NCI-H345 (cell line): Measurements from ENCODE around the gene RNF214.
"Not testable (repeated sequence)": the region's sequence is repeated elsewhere in the genome, so short reads cannot be mapped to it uniquely, and the experiment has no call there.

ENCODE experiments used
- DNase-seq: peaks from one replicate; lab custom pipeline; 2025; lab: John Stamatoyannopoulos, UW

Gene RNF214

GRCh38 chr11:117197516-117198456, 34.7 kb upstream of the RNF214 start:
- no peak for DNase-seq

DNA sequence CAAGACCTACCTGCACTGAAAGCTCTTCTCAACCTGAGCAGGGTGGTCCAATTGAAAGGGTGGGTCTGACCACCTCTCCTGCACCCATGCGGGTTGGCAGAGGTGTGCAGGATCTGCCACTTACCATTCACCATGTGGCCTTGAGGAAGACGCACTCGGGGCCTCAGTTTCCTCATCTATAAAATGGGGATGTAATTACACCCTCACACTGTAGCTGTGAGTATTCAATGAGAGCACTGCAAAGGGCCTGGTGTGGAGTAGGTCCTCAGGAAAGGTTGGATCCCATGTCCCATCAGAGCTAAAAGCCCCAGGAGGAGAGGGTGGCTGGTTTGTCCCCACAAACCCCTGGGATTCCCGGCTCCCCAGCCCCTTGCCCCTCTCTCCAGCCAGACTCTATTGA, 33.9 kb upstream of the RNF214 start:
- no peak for DNase-seq

DNA sequence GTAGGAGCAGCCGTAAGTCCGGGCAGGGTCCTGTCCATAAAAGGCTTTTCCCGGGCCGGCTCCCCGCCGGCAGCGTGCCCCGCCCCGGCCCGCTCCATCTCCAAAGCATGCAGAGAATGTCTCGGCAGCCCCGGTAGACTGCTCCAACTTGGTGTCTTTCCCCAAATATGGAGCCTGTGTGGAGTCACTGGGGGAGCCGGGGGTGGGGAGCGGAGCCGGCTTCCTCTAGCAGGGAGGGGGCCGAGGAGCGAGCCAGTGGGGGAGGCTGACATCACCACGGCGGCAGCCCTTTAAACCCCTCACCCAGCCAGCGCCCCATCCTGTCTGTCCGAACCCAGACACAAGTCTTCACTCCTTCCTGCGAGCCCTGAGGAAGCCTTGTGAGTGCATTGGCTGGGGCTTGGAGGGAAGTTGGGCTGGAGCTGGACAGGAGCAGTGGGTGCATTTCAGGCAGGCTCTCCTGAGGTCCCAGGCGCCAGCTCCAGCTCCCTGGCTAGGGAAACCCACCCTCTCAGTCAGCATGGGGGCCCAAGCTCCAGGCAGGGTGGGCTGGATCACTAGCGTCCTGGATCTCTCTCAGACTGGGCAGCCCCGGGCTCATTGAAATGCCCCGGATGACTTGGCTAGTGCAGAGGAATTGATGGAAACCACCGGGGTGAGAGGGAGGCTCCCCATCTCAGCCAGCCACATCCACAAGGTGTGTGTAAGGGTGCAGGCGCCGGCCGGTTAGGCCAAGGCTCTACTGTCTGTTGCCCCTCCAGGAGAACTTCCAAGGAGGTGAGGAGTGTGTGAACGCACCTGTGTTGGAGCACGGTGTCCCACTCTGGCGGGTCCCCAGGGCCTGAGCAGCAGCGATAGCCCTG, 33.2 kb upstream of the RNF214 start, which contains the start of gene TAGLN:
TSS of gene TAGLN (plus strand) at position 318 of the 863 bp plus-strand sequence. CDS start 3,644 bp downstream, outside the sequence.
- DNase-seq = no peak

DNA sequence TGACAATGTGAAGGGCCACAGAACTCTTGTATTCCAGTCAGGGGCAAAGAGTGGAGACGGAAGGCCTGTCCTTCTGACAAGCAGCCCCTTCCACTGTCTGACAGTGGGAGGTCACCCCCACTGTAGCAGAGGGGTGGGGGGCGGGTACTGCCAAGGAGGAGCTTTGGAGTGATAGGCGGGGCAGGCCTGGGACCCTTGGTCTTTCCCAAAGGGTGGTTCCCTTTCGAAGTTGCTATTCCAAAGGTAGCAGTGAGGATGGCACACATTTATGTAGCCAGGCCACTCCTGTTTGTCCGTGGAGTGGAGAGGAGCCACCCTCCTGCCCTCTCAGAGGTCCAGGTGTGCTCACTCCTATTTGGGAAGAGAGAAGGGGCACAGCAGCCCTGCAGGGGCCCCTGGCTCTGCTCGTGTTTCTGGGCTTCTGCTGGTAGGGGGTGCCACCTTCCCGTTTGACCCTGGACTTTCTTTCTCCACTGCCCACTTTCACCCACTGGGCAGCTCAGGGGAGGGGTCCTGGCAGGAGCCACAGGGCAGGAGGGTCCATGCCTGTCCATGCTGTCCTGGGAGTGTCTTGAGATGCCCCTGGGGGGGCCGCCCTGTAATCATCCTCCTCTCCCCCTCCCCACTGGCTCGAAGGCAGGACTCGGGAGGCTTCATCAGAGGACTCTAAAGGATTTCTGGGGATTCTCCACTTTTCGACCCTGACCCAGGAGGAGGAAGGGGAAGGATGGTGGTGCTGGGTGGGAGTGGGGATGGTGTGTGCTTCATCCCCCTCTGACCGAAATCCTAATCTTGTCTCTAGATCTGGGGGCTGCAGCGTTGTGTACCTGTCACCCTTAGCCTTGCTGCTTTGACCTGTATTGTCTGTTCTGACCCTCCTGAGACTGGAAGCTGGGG, 32.3 kb upstream of the RNF214 start:
- no peak for DNase-seq

- no peak for DNase-seq
Observed at GRCh38 chr11:117200813-117201657, 31.4 kb upstream of the RNF214 start.

GRCh38 chr11:117201658-117202305, 30.7 kb upstream of the RNF214 start:
- no peak for DNase-seq

GRCh38 chr11:117202386-117203068, 29.9 kb upstream of the RNF214 start:
- DNase-seq = no peak

DNA sequence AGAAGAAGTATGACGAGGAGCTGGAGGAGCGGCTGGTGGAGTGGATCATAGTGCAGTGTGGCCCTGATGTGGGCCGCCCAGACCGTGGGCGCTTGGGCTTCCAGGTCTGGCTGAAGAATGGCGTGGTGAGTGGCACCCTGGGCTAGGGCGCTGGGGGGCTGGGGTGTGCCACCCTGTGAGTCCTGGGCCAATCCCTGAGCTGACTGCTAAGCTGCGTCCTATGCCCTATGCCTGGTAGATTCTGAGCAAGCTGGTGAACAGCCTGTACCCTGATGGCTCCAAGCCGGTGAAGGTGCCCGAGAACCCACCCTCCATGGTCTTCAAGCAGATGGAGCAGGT, 29.4 kb upstream of the RNF214 start:
- no peak for DNase-seq

DNA sequence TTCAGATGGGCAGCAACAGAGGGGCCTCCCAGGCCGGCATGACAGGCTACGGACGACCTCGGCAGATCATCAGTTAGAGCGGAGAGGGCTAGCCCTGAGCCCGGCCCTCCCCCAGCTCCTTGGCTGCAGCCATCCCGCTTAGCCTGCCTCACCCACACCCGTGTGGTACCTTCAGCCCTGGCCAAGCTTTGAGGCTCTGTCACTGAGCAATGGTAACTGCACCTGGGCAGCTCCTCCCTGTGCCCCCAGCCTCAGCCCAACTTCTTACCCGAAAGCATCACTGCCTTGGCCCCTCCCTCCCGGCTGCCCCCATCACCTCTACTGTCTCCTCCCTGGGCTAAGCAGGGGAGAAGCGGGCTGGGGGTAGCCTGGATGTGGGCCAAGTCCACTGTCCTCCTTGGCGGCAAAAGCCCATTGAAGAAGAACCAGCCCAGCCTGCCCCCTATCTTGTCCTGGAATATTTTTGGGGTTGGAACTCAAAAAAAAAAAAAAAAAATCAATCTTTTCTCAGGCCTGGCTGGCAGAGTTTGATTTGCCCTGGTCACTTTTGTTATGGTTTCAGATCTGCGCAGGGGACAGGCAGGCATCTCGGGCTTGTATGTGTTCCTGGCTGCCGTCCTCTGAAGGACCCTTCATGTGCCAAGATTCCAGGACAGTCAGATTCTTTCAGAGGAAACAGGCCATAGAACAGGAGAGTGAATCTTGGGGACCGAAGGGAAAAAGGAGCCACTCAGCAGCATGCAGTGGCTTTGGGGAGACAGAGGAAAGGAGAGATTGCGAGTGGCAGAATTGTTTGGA, 28.0 kb upstream of the RNF214 start:
- no peak for DNase-seq

DNA sequence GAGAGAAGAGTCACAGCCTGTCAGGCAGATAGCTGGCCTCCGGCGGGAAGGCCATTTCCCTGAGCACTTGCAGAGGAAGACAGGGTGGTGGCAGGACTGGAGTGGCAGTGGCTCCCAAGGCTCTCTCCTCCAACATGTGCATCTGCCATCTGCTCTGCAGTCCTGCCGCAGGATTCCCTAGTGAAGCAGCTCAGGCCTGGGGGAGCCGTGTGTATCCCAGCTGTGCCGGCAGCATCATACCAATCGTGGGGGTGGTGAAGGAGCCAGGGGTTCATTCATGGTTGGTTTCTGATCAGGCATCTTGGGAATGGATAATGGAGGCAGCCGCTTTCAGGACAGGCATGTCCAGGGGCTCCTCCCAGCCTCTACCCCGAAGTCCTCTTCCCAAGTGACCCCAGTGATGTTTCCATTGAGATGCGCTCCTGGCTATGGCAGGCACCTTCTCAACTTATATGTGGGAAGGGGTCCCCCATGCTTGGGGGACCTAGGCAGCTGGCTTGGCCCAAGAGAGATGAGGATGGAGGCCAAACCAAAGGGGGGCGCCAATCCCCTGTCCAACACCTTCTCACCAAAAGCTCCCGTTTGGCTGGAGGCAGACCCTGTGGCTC, 27.2 kb upstream of the RNF214 start:
- DNase-seq = no peak

- DNase-seq = not testable (repeated sequence)
Observed at GRCh38 chr11:117206111-117206510, 26.4 kb upstream of the RNF214 start.

DNA sequence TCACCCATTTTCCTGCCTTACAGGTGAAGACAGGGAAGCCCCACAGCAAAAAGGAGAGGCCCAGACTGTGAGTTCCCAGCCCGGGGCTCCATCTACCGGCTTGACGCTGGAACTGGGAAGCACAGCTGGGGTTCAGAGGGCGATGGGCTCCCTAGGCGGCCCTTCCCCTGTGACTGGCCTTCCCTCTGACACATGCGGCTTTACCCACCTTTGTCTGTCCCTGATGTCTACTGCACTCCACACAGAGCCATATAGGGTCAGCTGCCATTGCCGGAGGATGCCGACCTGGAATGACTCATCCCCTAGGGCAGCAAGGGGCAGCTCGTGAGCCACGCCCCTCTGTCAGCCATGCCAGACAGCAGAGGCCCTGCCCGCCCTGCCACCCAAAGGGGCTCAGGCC, 25.6 kb upstream of the RNF214 start:
- not testable (repeated sequence) for DNase-seq

DNA sequence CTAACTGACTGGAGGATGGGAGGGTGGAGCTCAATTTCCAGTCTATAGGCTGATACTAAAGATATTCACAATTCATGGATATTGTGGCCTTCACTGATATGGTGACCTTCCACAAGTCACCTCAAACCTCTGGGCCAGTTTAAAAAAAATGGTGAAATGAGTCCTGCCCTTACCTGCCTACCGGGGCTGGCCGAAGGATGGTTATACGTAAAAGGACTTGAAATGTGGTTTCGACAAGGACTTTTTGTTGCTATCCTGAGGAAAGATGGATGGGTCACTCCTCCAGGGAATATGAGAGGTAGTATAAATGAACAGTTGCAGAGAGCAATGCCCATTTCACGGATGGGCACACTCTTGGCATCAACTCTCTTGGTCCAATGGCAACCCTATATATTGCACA, 25.0 kb upstream of the RNF214 start:
- DNase-seq = not testable (repeated sequence)

GRCh38 chr11:117208710-117209109, 23.8 kb upstream of the RNF214 start:
- not testable (repeated sequence) for DNase-seq

DNA sequence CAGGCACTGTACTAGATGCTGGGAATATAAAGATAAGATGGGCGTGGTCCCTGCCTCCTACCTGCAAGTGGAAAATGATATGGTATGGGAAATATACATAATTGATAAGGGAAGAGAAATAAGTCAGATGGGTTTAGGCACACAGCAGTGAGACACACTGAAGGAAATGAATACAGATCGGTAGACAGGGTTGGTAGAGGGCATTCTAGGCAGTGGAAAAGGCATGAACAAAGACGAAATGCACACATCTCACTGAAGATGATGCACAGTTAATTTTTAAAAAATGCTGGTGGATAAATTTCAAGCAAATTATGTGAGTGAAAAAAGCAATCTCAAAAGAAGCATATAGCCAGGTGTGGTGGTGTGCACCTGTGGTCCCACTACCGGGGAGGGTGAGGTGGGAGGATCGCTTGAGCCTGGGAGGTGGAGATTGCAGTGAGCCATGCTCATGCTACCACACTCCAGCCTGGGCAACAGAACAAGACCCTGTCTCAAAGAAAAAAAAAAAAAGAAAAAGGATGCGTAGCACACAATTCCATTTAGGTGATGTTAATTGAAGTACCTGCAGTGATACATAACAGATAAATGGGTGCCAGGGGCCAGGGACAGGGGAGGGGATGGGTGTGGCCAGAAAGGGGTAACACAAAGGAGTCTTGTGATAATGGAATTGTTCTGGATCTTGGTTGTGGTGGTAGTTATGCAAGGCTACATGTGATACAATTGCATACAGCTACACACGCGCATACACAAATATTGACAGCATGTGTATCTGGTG, 22.9 kb upstream of the RNF214 start:
- not testable (repeated sequence) for DNase-seq

GRCh38 chr11:117210620-117211019, 21.9 kb upstream of the RNF214 start:
- no peak for DNase-seq

DNA sequence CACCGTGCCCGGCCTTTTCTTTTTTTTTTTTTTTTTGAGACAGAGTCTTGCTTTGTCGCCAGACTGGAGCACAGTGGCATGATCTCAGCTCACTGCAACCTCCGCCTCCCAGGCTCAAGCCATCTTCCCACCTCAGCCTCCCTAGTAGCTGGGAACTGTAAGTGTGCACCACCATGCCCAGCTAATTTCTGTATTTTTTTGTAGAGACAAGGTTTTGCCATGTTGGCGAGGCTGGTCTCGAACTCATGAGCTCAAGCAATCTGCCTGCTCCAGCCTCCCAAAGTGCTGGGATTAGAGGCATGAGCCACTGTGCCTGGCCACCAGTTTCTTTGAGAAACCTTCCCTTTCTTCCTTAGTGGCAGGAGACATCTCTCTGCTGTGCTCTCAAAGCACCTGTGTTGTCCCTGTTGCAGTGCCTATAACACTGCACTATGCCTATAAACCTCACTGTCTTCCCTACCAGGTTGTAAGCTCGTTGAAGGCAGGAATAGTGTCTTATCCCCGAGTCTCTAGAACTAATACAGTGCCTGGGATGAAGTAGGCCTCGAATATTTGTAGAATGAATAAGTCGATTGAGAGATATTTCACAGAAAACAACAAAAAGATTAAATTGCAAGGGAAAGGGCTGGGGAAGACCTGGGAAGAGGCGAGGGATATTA, 19.6 kb upstream of the RNF214 start:
- DNase-seq = no peak
